CD4-positive, alpha-beta T cell treated with Interleukin-10 for 1 hour (primary cell): ENCODE data around the gene PLXNA4.

Experiments used
- DNase-seq: peaks from one replicate; pipeline ENCODE4 v3.0.0-alpha.2; 2020

The PLXNA4 gene

DNA sequence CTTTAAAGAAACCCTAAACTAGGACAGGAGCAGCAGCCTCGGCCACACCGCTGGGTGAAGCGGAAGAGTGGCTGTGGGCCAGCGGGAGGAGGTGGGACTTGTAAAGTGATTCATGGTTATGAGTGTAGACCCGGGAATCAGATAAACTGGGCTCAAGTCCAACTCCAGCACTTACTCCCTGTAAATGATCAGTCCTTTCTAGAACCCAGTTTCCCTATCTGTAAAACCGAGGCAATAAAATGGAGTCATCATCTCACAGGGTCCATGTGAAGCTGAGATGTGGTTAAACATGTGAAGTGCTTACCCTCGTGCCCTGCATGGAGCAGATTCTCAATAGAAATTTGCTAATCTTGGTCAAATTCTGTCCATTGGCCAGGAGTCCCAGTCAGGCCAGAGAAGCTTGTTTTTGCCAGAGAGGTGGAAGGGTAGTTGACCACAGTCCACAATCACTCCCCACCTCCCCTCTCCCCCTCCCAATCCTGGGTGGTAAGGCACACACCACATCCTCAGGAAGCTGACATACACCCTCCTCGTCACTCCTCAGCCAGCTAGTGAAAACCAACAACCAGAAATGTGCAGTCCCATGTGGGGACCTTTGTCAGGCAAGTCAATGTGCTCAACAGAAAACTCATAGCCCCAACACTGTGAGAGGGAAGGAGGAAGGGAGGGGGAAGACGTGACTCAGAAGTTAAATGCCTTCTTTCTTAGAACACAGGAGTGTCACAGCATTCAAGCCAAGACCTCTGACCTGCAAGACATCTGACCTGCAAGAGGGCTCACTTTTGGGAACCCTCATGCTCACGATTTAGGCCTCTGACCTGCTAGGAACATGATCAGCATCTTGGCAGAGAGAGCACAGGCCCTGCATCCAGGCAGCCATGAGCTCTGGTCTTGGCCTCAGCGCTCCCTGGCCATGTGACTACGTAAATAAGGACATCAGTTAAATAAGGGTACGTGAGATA is 145.1 kb downstream of the PLXNA4 start:
- peak; percentile 69 for DNase-seq

DNA sequence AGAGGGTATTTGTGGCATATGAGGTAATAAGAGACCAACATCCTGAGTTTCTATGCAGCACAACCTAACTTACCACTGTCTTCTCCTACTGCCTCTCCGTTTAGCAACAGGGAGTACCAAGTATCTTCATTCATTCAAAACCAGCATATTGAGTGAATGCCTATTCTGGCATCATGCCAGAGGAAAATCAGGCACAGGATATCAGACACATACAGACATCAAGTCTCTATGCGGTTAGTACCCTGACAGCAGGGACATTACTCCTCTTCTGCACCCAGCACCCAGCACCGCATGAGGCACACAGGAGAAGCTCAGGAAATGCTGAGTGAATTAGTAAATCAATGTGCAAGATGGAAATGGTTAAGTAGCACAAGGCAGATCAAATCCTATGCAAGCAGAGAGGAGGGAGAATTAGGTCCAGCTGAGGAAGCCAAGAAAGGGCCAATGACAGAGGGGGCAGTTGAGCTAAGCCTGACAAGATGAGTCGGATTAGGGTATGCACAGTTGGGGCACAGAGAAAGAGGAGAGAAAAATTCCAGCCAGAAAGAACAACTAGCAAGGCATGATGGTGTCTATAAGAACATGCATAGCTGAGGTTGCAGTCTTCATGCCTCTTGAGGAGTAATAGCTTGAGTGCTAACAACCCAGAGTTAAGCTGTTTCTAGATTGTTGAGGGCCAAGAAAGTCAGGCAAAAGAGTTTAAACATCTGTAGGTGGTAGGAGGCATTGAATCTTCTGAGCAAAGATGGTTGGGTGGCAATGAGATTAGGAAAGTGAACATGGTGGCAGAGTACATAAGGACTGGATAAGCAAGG is 146.0 kb downstream of the PLXNA4 start:
- DNase-seq, result no peak

DNA sequence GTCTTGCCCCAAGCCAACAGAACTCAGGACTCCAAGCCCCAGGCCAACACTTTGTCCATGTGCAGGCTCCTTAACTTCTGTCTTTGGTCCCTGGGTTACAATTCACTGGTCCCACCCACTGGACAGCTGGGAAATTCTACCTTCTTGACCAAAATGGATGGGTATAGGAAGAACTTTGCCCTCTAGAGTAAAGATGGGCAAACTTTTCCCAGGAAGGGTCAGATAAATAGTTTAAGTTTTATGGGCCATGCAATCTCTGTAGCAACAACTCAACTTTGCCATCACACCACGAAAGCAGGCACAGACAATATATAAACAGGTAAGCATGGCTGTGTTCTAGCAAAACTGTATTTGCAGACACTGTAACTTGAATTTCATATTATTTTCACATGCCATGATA is 147.1 kb downstream of the PLXNA4 start:
- no peak for DNase-seq

DNA sequence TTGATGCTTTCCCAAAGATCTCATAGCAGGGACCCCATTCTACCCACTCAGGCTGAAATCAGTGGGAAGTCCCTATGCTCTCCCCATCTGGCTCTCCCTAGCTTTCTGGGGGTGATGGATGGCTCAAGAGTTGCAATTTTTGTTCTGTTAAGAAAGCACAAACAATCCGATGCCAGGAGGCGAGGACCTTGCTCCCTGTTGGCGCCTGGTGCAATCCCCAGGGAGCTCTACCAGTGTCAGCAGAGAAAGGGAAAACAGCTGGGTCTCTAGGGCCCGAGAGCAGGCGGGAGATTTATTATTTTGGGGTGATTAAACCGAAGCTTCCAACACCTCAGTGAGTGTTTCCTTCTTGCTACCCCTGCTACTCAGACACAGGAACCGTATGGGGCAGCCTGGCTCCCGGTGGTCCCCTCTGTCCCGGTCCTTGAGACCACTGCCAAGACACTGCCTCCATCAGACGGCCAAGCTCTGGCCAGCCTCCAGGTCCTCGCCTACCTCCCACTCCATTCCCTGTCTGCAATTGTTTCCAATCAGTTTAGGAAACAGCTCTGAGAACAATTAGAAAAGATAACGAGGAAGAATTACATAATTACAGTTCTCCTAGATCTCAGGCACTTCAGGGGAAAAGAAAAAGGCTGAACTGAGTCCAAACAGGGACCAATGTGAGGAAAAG is 147.9 kb downstream of the PLXNA4 start:
- DNase-seq, result no peak

DNA sequence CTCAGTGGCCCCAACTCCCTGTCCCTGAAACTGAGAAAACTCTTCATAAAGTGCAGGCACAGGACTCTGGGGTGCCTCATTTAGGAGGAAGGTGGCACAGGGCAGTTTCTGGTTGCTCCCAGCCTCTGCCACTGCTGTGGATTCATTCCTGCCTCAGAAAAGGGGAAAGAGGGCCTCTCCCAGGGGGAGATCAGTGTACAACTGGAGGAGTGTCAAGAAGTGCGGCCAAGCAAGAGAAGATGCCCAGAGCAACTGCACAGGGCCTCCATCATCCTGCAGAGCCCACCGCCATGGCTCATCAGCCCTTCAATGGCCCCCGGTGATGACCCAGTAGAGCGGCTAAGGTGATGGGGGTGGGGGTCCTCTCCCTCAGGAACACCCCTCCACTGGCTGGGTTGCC is 150.3 kb downstream of the PLXNA4 start:
- DNase-seq, result no peak

DNA sequence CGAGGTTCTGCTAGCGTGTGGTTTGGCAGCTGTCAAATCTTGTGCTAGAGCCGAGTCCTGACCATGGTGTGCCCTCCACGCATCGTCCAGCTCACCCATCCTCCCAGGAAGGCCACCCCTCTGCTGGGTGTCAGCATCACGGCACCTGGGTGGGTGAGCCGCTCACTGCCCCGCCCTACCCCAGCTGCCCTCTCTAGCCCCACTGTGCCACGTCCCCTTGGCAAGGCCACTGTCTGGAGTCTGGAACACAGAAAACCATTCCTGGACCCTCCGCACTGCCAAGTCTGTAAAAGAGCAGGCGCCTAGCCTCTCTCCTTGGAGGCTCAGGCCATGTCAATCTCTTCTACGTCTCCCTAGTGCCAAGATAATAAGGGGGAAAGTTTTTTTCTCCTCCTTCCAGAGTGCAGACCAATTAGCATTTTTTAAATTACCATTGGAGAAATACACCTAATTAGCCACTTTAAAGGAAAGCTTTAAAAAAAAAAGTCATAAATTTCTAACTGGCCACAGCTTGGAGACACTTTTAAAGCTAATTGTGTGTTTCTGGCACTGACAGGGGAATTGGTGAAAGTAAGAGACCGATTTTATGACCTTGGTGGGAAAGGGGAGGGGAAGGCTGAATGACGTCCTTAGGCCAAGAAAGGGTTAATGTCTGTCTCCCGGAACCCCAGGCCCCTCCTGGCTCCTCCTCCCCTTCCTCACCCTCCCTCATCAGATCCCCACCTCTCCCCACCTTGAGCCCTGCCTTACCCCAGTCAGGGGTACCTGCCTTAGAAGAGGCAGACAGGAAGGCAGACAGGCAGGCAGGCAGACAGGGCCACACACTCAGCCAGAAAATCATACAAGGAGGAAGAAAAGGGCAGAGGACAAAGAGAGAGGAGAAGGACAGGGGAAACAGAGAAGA is 151.2 kb downstream of the PLXNA4 start:
- no peak for DNase-seq

DNA sequence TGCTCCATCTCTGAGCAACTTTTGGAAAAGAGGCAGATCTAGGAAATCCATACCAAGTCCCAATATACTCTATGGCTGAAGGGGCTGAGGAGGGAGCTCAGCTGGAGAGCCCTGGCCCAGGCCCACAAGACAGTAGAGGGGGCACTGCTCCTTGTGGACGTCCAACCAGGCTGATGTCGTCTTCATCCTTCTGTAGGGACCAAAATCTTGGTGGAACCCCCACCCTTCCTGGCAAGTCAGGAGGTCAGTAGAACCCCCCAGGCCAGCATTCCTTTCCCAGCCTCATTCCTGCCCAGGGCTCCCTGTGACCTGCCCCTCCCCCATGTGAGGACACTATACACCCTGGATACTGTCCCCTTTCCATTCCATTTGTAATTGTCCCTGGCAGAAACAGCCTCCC is 152.0 kb downstream of the PLXNA4 start:
- DNase-seq, result no peak

DNA sequence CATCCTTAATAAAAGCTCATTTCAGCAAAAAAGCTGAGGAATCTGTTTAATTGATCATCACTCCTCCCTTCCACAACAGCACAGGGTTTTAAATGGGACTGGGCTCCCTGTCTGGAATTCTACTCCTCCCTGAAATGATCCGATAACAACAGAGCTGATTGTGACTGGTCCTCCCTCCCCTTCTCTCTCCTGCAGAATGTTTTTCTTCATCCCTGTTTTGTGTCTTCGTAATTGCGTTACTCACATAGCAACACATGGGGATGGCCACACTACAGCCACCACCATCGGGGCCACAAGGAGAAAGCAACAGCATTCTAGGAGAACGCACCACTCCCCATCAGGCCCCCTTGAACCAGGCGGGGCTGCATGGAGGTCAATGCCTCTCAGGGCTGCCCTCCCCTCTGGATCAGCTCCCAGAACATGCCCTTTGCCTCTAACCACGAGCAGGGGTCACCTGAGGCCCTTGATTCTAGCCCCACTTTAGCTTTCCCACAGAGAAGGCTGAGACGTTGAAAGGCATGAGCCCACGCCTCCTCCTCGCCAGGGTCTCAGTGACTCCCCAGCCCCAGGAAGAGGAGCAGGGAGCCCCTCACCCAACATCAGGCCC is 152.6 kb downstream of the PLXNA4 start:
- DNase-seq, result no peak

DNA sequence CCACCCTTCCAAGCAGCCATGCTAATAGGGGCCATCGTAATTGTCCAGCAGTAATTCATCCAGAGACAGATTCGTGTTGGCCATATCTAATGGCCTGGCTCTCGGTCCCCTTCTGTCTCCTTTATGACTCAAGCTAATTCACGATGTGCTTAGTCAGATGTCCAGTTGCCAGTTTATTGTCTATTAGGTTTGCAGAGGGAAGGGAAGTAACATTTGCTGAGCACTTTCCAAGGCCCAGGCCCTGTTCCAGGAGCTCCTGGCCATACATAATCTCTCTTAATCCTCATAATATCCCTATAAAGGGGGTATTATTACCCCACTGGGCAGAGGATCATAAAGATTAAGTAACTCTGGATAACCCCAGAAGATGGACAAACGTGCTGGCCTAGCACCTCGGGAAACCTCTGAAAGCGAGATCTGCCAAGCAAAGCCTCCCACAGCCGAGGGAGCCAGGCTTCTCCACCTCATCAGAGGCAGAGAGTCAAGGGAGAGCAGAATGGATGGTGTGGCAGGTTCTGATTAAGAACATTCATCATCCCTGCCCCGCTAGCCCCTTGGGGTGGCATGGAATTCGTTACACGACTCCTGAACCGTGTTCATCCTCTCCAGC is 153.7 kb downstream of the PLXNA4 start:
- no peak for DNase-seq

DNA sequence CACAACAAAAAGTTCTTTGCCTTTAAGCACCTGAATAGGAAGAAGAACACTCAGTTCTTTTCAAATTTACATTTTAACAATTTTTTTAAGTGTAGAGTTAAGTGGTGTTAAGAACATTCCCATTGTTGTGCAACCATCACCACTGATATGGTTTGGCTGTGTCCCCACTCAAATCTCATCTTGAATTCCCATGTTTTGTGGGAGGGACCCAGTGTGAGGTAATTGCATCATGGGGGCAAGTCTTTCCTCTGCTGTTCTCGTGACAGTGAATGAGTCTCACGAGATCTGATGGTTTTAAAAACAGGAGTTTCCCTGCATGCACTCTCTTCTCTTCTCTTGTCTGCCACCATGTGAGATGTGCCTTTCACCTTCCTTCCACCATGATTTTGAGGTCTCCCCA is 155.7 kb downstream of the PLXNA4 start:
- no peak for DNase-seq

DNA sequence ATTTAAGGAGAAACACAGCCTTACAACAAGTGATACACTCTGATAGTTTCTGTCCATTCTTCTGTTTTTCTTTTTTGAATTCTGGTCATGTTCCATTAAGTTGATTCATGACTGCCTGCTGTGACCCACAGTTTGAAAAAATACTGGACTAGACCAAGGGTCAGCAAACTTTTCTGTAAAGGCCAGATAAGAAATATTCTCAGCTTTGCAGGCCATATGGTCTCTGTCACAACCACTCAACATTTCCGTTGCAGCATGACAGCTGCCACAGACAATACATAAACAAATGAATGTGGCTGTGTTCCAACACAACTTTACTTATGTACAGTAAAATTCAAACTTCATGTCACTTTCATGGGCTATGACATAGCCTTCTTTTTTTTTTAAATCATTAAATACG is 156.7 kb downstream of the PLXNA4 start:
- no peak for DNase-seq

DNA sequence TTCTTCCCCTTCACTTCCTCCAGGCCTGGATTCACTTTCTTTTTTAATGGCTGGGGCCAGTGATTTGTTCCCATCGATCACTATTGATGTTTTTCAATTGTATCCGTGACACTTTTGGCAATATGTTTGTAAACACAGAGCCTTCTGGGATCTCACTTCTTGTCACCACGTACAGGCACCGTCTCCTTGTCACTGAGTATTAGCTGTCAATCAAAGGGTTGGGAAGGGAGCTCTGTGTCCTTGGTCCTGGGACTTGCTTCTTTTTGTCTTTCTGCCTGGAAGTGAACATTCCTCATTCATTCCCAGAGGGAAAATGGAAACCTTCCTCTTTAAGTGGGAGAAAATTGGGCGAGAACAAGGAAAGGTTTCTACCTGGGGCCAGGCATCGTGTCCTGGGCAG is 157.4 kb downstream of the PLXNA4 start:
- no peak for DNase-seq

DNA sequence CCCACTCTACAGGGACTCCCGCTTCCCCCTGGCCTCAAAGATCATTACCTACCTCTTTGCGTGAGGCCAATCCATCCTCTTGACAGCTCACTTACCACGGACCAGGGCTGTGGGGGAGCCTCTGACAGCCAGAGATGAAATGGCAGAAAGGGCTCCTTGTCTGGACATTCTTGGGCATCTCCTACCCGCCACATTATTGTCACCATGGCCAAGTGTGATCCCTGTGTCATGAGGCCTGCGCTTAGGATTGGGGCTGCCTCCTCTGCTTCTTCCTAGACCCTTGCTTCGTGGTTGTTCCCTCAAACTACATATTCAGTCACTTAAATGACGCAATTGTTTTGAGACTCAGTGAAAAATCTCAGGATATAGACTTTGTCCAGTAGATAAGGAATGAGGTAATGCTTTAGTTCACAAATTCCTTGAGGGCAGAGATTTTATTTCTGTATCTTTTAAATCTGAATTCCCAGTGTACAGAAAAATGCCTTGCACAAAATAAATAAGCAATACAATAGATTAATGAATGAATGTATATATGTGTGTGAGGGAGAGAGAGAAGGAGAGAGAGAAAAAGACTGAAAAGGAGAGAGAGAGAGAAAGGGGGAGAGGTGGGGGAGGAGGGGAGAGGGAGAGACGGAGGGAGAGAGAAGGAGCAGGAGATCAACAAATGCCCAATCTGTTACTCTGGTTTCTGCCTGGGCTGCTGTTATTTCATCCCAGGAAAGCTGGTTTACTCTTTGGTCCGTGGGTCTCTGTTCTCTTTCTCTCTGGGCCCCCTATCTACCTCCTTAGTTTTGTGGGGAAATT is 159.0 kb downstream of the PLXNA4 start:
- DNase-seq, result no peak

DNA sequence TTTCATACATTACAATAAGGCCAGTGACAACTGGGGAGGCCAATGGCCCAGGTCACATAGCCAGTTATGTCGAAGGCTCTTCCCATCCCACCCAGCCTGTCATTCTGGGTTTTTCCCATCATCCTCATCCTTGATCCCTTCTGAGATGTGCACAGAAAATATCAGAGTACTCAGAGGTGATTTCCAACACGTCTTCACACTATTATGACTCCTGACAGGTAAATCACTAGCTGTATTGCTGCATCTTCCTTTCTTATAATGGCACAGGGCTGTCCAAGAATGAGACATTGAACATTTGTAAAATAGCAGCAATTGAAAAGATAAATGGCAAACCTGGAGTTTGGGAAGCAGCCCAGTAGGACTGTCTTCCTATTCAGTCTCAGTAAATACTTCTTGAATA is 159.9 kb downstream of the PLXNA4 start:
- DNase-seq, result no peak

DNA sequence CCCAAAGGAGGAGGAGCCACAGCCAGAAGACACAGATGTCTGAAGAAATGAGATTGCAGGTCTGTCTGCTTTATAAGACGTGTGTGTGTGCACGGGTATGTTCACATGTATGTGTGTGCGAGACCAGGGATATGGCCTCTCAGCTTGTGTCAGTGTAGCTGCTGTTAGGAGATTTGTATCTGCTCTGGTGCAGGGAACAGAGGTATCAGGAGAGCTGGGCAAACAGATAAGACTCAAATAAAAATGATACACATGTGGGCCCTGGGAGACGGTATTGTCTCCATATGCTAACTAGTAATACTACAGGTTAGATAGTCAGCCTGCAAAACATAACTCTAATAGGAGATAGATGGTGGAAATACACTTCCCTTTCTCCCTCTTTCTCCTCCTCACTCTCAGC is 161.0 kb downstream of the PLXNA4 start:
- DNase-seq, result no peak

DNA sequence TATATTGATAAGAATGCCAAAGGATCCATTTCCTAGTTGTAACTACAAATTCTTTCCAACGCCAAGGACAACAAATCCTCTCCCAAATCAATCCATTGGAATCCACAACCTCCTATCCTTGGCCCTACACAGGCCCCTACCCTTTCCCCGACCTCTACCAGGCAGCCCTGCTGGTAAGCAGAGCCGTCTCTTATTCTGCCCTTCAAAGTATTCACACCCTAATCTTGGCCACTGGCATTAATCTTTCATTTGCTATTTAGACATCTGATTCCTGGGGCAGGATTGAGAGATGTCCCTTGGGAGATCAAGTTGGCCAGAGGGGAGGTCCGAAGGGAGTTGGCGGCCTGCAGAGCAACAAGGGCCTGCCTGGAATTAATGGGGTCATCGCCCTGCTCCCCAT is 161.4 kb downstream of the PLXNA4 start:
- DNase-seq, result no peak

DNA sequence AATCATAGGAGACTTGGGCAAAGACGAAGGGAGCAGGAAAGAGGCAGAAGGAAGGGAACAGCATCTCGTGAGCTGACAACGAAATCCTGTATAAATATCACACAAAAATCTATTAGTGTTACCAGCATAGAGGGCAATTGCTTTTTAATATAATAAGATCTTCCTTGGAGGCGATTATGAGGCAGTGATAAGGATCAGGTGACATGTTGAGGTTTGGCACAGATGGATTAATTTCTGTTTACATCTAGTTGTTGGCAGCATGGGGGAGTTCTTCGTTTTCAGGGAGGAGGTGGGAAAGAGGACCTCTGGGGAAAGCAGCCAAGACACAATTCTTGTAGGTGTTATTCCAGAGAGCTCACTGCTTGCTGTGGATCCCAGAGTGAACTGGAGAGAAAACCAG is 163.8 kb downstream of the PLXNA4 start:
- DNase-seq, result no peak

DNA sequence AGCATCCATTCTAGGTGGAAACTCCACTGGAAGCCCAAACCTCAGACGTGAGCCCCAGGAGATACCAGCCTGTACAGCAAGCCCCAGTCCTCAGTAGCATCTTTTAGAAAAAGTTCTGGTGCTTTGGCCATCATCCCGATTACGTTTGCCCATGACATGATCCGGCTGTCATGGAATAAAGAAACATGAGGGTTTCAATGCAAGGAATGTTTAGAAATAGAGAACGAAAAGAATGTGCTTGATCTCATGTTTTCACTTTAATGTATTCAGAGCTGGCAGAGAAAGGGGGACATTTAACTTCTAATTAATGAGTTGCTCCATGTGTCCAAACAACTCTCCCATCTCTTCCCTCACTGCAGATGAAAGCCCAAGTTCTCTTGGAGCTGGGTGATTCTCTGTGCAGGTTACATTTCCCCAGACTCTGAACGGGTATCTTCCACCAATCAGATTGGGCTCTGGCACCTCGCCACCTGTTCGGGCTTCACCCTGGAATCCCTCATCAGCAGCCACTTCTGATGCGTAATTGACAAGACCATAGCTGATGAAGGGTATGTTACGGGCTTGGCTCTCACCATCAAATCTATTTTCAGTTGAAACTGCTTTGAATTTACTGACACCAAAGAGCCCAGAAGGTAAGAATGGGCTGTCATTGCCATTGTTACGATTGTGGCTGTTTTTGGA is 165.3 kb downstream of the PLXNA4 start:
- no peak for DNase-seq

DNA sequence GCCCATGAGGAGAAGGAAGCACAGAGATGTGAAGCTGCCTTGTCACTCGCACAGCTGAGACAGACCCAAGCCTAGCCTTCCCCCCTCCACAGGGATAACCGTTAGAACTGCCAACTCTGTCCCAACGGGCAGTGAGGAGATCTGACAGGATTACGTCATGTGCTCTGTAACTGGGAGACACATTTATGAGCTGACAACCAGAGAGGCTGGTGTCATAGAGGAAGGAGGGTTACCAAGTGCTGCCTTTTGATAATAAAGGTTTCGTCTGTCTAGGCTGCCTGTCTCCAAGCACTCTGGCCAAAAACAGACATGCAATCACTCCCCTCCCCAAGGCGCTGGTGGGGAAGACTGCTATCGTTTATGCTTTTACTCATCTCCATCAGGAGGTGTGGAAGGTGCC is 165.9 kb downstream of the PLXNA4 start:
- no peak for DNase-seq

DNA sequence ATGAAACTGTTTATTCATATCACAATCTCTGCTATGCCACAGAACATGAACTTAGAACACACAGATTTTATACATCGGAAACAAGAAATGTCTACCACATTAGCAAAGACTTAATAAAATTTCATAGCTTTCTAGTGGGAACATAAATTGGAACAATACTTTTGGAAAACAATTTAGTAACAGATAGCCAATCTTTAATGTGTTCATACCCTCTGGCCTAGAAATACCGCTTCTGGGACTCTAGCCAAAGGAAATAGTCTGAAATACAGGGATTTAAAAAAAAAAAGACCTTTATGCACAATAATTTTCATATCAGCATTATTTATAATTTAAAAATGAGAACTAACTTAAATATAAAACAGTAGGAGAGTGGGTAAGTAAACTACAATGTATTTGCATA is 168.5 kb downstream of the PLXNA4 start:
- DNase-seq, result no peak
